Skeletal muscle satellite cell (primary cell): ENCODE data around the gene SEC14L1.
"Not testable (repeated sequence)": the region's sequence is repeated elsewhere in the genome, so short reads cannot be mapped to it uniquely, and the experiment has no call there.

ENCODE experiments used
- H3K27me3 ChIP-seq: 2 replicates; pipeline ENCODE4 v1.7.0; 2013; ENCODE audit warnings: low read length; ENCODE audit not compliant: control insufficient read depth, insufficient read depth
- H3K36me3 ChIP-seq: 2 replicates; pipeline ENCODE4 v1.7.0; 2013; ENCODE audit warnings: mild to moderate bottlenecking, control low read depth, low read length; ENCODE audit not compliant: insufficient read depth
- H3K4me1 ChIP-seq: 2 replicates; pipeline ENCODE4 v1.7.0; 2013; ENCODE audit warnings: low read length; ENCODE audit not compliant: control insufficient read depth, insufficient read depth
- H3K4me2 ChIP-seq: 2 replicates; pipeline ENCODE4 v1.7.0; 2013; ENCODE audit warnings: mild to moderate bottlenecking, low read length
- H3K4me3 ChIP-seq: 2 replicates; pipeline ENCODE4 v1.7.0; 2013; ENCODE audit warnings: low read length
- H3K9ac ChIP-seq: 2 replicates; pipeline ENCODE4 v1.7.0; 2013; ENCODE audit warnings: mild to moderate bottlenecking, low read depth, low read length, moderate library complexity
- H3K9me3 ChIP-seq: replicated peaks from 2 replicates; pipeline ENCODE4 v1.7.0; 2013; ENCODE audit warnings: mild to moderate bottlenecking, control low read depth, low read length

Gene SEC14L1

DNA sequence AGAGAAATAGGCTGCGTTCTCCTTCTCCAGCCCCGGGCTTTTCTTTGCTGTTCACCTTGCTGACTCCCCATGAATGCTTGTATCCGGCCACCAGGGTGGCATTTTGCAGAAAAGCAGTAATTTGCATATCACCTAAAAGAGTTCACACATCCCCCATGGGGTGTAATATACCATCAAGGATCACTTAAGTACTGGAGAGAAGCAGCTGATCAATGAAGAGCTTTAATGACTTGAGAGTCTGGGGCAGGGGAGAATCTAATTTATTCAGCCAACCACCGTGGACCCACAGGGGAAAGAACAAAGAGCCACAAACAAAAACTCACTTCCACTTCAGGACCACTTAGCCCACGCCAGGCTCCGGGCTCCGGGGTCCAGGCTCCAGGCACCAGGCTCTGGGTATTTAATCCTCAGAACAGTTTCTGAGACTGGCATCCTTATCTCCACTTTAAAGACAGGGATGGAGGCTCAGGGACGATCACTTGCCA lies 33.9 kb upstream of the SEC14L1 start:
- Histone ChIP-seq H3K4me2 (no peak overlapping the region), H3K36me3 (no peaks in the 10 kb centered on the region), H3K4me3 (no peak overlapping the region), H3K9ac (no peak overlapping the region), H3K4me1 (peaks cover 27% of the 10 kb centered on the region), H3K27me3 (no peaks in the 10 kb centered on the region), H3K9me3 (no peaks in the 10 kb centered on the region)

DNA sequence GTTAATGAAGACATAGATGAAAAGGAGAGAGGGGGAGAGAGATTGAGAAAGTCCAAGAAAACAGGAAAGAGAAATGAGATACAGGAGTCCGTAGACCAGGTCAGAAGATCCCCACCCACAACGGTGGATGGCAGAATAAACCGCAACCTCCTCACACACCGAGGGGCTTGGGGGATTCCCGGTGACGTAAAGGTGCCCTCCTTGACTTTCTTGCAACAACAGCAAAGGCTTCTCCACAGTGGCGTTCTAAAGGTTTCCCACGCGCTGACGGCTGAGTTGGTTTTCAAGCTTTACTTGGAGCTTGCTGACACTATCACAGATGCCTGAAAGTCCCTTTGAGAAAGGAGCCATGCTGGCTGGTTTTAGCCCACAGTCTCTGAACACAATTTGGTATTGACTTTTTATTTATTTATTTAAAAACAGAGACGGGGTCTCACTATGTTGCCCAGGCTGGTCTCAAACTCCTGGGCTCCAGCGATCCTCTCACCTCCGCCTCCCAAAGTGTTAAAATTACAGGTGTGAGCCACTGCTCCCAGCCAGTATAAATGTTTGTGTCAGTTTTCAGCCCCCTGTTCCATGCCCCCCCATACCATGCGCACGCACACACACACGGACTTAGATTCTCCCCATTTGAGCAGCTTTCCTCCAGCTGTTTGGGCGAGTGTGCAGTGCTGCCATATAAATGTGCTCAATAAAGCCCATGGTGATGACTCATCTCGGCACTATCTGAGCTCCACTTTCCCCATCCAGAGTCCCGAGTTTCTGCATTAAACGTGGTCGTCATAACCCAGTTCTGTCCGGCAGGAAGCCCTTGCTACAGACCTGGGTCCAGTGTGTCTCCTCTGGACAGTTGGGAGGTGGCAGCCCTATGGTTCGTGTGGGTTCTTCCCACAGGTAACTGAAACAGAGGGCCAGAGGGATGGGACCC lies 33.0 kb upstream of the SEC14L1 start:
- no peaks in the 10 kb centered on the region for H3K27me3 ChIP-seq
- H3K9ac ChIP-seq: no peak overlapping the region
- peaks cover 27% of the 10 kb centered on the region for H3K4me1 ChIP-seq
- no peaks in the 10 kb centered on the region for H3K9me3 ChIP-seq
- H3K4me2 ChIP-seq: no peak overlapping the region
- no peaks in the 10 kb centered on the region for H3K36me3 ChIP-seq
- H3K4me3 ChIP-seq: no peak overlapping the region

DNA sequence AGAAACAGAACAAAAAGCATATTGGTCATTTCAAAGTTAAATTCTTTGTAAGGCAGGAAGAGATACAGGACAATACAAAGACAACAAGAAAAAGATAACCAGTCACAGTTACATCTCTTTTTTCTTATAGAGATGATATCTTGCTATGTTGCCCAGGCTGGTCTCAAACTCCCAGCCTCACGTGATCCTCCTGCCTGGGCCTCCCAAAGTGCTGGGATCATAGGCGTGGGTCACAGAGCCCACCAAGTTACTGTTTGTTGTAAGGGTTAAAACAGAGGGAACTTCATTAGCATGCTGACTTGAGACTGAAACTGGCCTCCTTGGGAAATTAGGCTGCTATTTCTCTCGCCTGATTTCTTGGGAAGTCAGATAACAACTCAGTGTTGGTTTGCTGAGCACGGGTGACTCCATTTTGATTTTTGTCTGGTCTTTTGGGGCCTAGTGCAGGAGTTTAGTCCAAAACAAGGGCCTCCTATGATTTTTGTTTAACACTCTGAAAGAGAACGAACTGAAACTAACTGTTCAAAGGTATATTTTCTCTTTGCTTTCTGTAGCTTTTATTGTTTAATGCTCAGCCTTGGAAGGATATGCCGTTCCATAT lies 31.5 kb upstream of the SEC14L1 start:
- peaks cover 21% of the 10 kb centered on the region for H3K4me1 ChIP-seq
- no peaks in the 10 kb centered on the region for H3K27me3 ChIP-seq
- no peaks in the 10 kb centered on the region for H3K36me3 ChIP-seq
- no peak overlapping the region for H3K4me3 ChIP-seq
- no peaks in the 10 kb centered on the region for H3K9me3 ChIP-seq
- no peak overlapping the region for H3K4me2 ChIP-seq
- H3K9ac ChIP-seq: peak overlapping the region; percentile 46

DNA sequence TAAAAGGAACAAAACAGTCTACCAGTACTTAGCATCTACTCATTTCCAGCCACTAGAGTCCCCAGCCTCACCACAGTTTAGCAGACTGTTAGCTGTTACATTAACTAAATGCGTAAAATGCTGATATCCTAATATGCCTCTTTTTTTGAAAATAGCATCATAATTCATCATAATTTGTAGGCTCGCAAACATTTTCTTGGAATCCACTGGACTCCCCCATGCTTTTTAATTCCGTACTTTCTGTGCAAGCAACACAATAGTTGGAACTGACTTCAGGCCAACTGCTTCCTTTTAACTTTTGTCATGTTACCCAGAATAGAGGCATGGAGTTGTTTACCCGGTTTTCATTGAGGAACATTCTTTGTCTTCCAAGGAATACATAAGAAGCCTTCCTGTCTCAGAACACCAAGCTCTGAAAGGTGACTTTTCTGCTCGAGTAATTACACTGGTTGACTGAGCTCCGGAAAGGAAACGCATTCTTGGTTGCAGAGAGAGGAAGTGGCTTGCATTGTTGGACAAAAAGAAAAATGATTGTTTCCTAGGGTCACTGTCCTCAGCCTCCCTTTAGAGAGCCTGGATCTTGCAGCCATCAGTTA lies 30.9 kb upstream of the SEC14L1 start:
- Histone ChIP-seq H3K36me3 (no peaks in the 10 kb centered on the region), H3K9ac (peak overlapping the region; percentile 46), H3K27me3 (no peaks in the 10 kb centered on the region), H3K4me1 (peaks cover 21% of the 10 kb centered on the region), H3K9me3 (no peaks in the 10 kb centered on the region), H3K4me2 (peak overlapping the region; percentile 48), H3K4me3 (peak overlapping the region; percentile 7)

DNA sequence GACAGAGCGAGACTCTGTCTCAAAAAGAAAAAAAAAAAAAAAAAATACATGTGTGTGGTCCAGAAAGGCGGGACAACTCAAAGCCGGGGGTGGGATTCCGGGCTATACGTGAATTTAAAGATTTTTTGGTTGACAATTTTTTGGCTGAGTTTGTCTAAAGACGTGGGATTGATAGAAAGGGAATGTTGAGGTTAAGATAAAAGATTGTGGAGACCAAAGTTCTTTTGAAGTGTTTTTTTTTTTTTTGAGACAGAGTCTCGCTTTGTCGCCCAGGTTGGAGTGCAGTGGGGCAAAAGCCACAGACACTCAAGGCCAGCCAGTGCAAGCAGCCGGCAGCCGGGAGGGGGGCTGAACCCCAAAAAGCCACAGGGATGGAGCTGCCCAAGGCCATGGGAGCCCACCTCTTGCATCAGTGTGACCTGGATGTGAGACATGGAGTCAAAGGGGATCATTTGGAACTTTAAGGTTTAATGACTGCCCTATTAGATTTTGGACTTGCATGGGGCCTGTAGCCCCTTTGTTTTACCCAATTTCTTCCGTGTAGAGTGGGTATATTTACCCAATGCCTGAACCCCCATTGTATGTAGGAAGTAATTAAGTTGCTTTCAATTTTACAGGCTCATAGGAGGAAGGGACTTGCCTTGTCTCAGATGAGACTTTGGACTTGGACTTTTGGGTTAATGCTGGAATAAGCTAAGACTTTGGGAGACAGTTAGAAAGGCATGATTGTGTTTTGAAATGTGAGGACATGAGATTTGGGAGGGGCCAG lies 29.4 kb upstream of the SEC14L1 start:
- H3K4me1 ChIP-seq: peaks cover 21% of the 10 kb centered on the region
- H3K4me3 ChIP-seq, H3K9ac ChIP-seq, H3K27me3 ChIP-seq, H3K4me2 ChIP-seq, H3K9me3 ChIP-seq, H3K36me3 ChIP-seq: not testable (repeated sequence)

DNA sequence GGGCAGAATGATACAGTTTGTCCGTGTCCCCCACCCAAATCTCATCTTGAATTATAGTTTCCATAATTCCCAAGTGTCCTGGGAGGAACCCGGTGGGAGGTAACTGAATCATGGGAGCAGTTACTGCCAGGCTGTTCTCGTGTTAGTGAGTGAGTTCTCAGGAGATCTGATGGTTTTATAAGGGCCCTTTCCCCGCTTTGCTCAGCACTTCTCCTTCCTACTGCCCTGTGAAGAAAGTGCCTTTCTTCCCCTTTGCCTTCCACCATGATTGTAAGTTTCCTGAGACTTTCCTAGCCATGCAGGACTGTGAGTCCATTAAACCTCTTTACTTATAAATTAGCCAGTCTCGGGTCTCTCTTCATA lies 28.9 kb upstream of the SEC14L1 start:
- H3K36me3 ChIP-seq: no peaks in the 10 kb centered on the region
- no peaks in the 10 kb centered on the region for H3K9me3 ChIP-seq
- H3K4me1 ChIP-seq: peaks cover 21% of the 10 kb centered on the region
- no peaks in the 10 kb centered on the region for H3K27me3 ChIP-seq
- H3K9ac ChIP-seq: no peak overlapping the region
- H3K4me2 ChIP-seq: no peak overlapping the region
- H3K4me3 ChIP-seq: no peak overlapping the region

DNA sequence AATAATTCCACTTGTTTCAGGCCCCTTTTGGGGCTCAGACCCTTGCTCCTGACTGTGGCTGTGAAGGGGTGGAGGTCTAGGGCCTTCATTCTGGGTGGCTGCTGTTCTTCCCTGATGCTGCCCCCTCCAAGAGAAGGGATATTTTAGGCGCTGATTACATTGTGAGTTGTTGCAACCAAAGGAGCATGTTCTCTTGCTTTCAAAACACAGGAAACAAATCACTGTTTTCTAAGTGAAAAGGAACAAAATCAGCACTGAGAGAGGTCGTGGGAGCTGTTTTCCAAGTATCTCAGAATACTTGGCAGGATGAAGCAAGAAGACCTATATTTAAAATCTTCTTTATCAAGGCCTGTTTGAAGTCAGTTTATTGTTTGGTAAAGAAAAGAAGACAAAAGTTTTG lies 25.3 kb upstream of the SEC14L1 start:
- Histone ChIP-seq H3K36me3 (no peaks in the 10 kb centered on the region), H3K4me2 (no peak overlapping the region), H3K27me3 (no peaks in the 10 kb centered on the region), H3K4me1 (peaks cover under 1% of the 10 kb centered on the region), H3K9me3 (no peaks in the 10 kb centered on the region), H3K4me3 (no peak overlapping the region), H3K9ac (no peak overlapping the region)

DNA sequence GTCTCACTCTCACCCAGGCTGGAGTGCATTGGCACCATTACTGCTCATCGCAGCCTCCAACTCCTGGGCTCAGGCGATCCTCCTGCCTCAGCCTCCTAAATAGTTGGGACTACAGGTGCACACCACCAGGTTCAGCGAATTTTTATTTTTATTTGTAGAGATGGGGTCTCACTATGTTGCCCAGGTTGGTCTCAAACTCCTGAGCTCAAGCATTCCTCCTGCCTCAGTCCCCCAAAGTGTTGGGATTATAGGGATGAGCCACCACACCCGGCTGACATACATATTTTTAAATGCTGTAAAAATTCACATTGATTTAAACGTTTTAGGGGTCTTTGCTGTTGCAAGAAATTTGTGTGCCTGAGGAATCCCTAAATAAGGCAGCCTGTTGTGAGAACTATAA lies 24.8 kb upstream of the SEC14L1 start:
- peaks cover 5% of the 10 kb centered on the region for H3K4me1 ChIP-seq
- H3K27me3 ChIP-seq: no peaks in the 10 kb centered on the region
- H3K36me3 ChIP-seq: no peaks in the 10 kb centered on the region
- no peak overlapping the region for H3K4me3 ChIP-seq
- H3K9me3 ChIP-seq: no peaks in the 10 kb centered on the region
- no peak overlapping the region for H3K9ac ChIP-seq
- H3K4me2 ChIP-seq: no peak overlapping the region

DNA sequence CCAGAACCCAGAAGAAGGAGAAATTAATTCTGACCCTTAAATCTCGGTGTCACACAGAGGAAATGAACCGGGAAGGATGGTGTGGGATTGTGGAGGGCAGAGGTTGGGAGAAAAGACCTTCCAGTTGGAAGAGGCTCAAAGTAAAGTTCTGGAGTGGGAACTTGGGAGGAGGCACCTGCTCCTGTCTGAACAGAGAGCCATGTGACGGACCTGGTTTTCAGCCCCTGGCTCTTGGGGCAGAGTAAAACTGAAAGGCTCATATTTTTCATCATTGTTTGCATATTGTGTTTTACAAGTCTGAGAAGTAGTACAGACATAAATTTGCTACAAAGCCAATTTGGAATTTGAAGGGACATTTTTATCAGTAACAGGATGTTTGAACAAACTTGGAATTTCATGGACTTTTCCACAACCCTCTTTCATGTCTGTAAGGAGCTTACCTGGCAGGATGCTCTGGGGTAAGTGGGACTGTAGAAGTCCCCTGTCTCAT lies 24.4 kb upstream of the SEC14L1 start:
- Histone ChIP-seq H3K9ac (no peak overlapping the region), H3K9me3 (no peaks in the 10 kb centered on the region)

DNA sequence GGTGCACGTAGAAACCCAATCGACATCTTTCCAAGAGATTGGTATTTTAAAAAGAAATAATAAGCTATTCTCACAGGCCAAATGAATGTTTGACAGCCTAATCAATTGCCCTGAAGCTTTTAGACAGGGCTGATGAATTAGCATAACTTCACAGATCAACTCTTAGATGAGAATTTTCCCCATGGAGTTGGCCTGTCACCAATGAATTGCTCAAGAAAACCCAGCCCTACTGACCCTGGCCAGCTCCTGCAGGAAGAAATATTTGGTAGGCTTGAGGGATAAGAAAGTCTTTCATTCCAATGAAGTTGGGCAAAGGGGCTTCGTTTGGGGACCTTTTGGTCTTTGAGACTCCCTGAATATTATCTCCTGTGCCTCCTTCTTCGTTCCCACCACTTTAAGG lies 23.4 kb upstream of the SEC14L1 start:
- Histone ChIP-seq H3K4me3 (no peak overlapping the region), H3K9me3 (no peaks in the 10 kb centered on the region), H3K9ac (no peak overlapping the region), H3K36me3 (no peaks in the 10 kb centered on the region), H3K27me3 (no peaks in the 10 kb centered on the region), H3K4me2 (no peak overlapping the region), H3K4me1 (peaks cover 17% of the 10 kb centered on the region)

More for the DNA sequence above, 24.4 kb upstream of the SEC14L1 start:
- H3K27me3 ChIP-seq: no peaks in the 10 kb centered on the region
- H3K36me3 ChIP-seq: no peaks in the 10 kb centered on the region
- H3K4me2 ChIP-seq: no peak overlapping the region
- peaks cover 8% of the 10 kb centered on the region for H3K4me1 ChIP-seq
- no peak overlapping the region for H3K4me3 ChIP-seq
